HG03378 (cell line): ENCODE data around the gene SOX9.
"Not testable (repeated sequence)": the region's sequence is repeated elsewhere in the genome, so short reads cannot be mapped to it uniquely, and the experiment has no call there.

Experiments used
- ATAC-seq: cut with Tn5 transposase; IDR thresholded peaks from one replicate; pipeline ENCODE4 v1.9.1; 2021; ENCODE audit warnings: mild to moderate bottlenecking, moderate library complexity; ENCODE audit not compliant: unreplicated experiment

The SOX9 gene

GRCh38 chr17:72125742-72126141, 4.9 kb downstream of the SOX9 start:
- ATAC-seq, result no peak

DNA sequence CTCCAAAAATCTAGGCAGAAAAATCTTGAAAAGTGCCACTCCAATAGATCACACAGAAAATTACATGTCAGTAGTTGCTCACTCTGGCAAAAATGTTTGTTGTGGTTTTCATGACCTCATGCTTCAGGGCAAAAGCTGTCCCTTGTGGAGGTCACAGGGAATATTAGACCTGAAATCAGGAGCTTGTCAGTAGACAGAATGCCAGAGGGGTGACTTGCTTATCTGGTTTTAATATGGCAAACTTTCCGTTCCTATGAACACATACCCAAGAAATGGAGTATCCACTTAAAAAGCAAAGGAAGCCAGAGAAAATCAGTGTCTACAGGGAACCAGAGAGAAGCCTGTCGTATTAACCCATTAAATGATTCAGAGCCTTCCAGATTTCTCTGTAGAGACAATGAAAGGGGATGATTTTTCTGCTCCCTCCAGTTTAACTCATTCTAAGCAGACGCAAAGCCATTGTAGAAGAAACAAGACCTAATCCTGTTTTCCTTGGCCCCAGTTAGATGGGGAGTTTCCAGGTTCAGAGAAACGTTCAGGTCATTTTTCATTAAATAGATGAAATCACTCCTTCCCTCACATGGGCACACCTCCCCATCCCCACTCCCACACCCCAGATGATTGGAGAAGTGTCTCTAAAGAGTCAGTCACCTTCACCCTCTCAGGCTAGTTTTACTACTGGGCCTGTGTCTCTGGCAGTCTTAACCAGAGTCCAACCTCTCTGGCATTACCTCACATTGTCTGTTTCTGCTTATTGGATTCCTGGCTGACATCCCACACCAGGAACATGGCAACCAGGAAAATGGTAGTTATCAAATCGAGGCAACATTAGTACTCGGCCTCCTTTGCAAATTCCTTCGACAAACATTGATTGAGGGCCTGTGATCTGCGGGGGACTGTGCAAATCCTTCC, 6.0 kb downstream of the SOX9 start:
- ATAC-seq, result no peak

GRCh38 chr17:72128039-72128438, 7.2 kb downstream of the SOX9 start:
- ATAC-seq, result no peak

- no peak for ATAC-seq
These were observed 14.0 kb downstream of the SOX9 start for GRCh38 chr17:72134608-72135394.

DNA sequence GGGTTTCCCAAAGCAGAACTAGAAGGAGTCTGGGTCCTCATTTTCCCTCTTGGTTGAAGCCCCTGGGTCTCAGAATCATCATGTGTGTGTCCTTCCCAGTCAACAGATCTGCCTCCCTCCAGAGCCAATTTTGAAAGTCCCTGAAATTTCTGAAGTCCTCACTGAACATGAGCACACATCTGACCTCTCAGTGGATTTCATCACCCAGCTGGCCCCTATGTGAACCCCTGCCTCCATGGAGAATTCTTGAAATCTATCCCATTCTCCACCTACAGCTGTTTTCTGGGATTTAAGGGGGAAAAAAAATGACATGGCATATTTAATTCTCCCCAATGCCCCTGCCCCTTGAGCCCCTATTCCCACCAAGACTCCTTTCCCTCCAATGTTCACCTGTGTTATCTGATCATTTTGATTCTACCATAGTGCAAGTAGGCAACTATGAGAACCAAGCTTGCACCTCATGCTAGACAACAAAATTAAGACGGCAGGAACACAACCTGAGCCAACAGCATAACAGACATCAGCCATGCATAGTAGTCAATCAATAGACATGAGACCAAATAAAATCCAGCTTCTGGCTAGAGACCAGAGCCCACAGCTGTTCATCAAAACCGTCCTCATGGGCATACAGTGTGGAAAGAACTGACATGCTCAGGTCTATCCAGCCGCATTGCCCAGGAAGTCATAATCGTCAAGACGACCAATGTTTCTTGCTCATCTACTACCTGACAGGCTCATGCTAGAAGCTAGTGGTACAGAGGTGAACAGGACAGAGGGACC, 14.9 kb downstream of the SOX9 start:
- no peak for ATAC-seq

GRCh38 chr17:72136692-72137091, 15.9 kb downstream of the SOX9 start:
- no peak for ATAC-seq

GRCh38 chr17:72137161-72137560, 16.3 kb downstream of the SOX9 start:
- ATAC-seq, result no peak

DNA sequence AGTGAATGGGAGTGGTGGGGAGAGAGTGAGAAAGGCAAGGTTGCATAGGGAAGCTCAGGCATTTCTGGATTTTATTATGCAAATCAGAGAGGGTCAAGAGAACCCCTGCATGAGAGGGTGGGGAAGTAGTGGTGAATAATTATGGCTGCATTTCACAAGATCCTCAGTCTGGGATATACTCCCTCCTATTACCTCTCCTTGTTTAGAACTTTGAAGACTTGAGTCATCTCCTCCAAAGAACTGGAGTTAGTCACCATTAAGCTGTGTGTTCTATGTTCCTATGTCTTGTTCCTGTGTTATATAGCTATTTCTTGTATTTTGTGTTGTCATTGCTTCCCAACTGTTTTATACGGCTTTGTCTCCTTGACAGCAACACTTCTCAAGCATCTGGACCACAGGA, 18.4 kb downstream of the SOX9 start:
- no peak for ATAC-seq

DNA sequence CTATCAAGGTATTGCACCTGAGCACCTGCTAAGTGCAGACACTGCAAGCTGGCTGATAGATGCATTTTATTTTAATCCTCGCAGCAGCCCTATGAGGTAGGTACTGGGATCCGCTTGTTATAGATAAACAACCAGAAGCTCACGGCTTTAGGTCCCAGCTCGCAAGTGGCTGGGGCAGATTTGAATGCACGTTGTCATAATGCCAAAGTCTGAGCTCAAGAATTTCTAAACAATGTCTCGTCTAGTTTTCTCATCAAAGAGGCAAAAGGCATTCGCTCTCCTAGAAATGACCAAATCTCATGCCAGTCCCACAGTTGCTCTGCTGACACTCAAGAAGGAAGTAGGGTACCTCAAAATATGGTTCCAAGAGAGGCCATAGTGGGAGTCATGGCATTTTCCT, 20.5 kb downstream of the SOX9 start:
- no peak for ATAC-seq

GRCh38 chr17:72142097-72142496, 21.3 kb downstream of the SOX9 start:
- ATAC-seq, result not testable (repeated sequence)

DNA sequence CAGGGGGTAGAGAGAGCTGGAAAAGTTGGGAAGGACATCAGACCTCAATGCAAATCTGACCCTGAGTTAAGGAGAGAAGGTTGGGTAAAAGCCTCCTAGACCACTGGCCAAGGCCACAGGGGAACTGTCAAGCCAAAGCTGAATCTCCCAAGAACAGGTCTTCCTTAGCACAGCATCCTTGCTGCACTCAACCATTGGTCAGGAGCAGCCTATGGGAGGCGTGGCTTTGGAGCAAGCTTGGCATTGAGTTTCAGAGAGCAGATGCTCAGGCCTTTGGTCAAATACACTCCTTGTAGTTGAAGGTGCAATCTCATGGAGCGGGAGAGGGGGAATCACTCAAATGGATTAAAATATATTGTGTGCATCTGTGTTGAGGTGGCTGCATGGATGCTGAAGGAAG, 21.8 kb downstream of the SOX9 start:
- no peak for ATAC-seq

GRCh38 chr17:72143245-72143644, 22.4 kb downstream of the SOX9 start:
- ATAC-seq, result no peak

GRCh38 chr17:72144101-72144500, 23.3 kb downstream of the SOX9 start:
- no peak for ATAC-seq

DNA sequence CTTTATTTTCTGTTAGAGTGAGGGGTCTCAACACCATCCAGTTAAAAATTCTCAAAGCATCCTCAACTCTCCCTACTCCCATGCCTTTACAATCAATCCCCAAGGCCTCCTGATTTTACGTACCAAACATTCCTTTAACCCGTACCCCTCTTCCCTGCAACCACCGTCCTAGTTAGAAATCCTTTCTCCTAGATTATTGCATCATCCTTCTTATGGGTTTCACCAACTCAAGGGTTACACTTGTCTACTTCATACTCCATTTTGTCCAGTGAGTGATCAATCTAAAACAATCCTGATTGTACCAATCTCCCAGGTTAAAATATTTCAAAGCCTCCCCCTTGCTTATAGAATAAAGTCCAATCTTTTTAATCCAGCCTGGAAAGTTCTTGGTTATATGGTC, 24.7 kb downstream of the SOX9 start:
- ATAC-seq, result no peak

- ATAC-seq, result no peak
These were observed 25.1 kb downstream of the SOX9 start for GRCh38 chr17:72145962-72146361.

- no peak for ATAC-seq
These were observed 25.6 kb downstream of the SOX9 start for GRCh38 chr17:72146371-72146770.

GRCh38 chr17:72150632-72151460, 30.0 kb downstream of the SOX9 start:
- ATAC-seq, result no peak

GRCh38 chr17:72151565-72152386, 31.0 kb downstream of the SOX9 start:
- no peak for ATAC-seq

DNA sequence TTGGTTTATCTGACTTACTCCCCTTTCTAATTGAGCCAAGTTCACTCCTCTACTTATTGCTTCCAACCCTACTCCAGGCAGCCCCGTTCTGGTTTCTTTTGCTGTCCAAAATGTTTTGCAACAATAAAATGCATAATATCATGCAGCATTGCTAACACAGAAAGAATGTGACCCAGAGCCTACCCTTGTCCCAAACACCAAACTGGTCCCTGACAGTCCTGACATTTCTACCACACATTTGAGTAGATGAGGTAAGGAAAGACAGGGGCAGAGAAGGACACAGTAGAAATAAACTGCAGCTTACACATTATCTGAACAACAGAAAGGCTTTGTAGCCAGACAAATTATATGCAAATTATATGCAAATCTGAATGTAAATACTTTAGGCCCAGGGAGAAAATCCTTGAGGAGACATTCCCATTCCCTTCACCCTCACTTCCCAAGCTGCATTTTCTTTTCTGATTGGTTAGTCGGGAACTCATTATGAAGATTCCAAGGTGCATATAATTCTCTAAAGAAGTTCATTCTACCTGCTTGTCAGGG, 31.6 kb downstream of the SOX9 start:
- ATAC-seq, result no peak
